Islet precursor cell (in vitro differentiated cells): ENCODE data around the gene CPNE4.

Experiments
- DNase-seq: peaks from one replicate; pipeline ENCODE4 v3.0.0-alpha.2; 2018

The CPNE4 gene

DNA sequence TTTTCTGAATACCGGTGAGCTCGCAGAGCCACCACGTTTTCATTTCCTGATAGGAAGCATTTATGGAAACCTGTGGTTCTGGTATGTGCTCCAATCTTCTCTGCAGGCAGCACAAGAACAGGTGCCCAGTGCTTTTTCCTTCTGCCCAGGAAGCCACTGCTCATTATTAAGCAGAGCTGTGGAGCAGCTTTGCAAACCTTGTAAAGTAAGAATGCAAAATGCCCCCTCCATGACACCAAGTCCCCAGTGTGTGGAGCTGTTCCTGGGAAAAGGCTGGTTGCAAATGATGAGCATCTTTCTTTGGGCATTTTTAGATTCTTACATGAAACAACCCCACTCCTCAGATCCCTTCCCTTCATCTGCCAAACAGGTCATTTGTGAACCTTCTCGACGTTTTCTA lies 466.4 kb downstream of the CPNE4 start:
- peak; percentile 59 for DNase-seq

DNA sequence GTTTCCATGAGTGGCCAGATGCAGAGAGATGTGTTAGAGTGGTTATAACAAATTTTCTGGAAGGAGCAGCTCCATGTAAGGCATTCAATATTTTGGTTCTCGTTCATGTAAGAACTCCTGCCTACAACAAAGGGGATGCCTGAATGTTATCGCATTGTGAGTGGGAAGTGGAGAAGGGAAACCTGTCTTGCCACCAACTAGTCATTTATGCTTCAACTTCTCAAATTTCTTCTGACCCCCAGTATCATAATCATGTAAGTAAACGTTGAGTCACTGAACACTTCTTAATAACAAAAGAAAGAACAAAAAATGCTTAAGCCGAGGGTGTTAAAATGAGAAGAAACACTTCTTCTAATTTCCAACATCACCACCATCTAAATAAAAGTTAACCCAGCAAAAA lies 470.0 kb downstream of the CPNE4 start:
- no peak for DNase-seq

DNA sequence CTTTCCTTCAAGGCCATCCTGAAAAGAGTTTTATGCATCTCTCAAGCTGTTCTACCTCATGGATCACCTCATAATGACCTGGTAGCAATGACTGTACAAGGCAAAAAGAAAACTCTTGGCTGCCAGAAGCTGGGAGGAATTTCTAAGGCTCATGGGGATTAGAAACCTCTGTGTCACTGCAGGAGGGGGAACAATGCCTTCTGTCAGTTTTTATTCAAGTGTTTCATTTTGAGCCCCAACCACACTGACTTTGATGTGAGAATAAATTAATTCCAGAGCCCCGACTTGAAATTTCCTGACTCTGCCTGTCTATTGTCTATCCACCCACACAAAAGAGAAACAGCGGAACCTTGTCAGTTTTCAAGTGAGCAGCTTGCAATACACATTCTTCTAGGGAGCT lies 473.3 kb downstream of the CPNE4 start:
- no peak for DNase-seq

DNA sequence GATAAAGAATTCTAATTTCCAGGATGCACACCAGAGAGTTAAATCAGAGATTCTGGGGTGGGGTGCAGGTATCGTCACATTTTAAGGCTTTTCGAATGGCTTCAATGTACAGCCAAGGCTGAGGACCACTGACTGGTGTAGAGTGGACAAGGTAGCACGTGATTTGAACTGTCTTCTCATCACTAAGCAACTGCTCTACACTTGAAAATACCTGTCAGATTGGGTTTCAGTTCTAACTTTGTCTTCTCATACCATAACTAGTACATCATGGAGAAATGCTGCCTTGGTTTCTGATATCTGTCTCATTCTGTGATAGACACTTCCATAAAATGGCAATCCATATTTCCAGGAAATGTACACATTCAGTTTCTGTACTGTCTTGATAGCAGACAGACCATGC lies 474.0 kb downstream of the CPNE4 start:
- DNase-seq: no peak

DNA sequence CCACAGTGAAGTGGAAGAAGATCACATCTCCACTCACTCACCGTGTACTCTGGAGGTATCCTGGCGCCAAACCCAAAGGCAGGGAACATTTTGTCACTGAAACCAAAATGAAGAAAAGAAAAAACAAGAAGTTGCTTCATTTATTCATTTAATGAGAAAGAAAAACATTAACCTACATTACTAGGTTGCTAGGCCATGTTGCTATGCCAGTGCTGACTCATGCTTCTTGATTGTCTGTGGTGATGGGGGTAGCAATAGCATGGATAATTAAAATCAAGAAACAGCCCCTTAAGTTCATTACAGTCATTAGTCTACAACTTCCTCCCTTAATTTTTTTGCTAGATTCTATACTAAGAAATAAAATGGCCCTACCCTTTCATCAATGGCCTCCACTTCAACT lies 479.4 kb downstream of the CPNE4 start:
- no peak for DNase-seq

DNA sequence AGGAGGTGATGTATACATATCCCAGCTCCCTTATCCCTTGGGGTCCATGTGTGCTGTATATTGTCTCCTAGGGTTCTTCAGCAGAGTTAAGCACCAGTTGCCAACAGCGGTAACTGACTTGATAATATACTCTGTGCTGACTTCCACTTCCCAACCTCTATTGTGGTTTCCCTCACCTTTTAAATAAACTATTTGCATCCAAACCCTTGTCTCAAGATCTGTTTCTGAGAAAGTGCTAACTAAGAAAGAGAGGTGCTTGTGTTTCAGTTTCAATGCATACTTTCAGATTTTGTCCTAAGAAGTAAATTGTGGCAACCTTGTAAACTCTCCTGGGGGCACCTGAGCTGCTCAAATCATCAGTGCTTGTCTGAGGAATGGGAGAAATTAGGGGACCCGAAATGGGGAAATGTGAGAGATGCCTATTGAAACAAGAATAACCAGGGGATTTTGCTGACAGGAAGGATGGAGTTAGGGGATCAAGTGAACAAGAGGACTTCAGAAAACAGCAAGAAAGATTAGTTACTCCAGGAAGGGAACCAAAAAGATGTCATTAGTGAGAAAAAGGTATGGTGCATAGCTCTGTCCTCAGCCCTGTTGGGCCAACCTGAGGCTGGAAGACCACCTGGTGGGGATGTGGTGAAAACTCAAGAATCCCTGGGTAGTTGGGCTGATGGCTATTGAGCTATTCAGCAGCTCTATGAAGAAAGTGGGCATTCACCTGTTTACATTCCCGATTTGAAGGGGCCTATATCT lies 481.1 kb downstream of the CPNE4 start:
- no peak for DNase-seq

DNA sequence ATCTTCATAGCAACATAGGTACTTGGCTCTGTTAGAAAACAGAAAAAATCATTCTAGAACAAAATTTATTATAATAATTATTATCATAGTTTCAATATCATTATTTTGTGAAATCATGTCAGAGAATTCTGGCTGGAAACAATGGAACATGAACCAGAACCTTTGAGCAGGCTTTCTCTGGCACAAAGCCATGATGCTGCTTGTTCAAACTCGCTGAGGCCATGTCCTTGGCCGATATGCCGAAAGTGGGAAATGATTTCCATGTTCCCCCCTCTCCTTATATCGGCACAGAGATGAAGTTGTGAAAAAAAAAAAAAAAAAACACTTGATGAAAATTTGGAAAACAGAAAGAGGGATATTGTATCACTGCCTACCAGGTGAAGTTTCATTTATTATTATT lies 483.1 kb downstream of the CPNE4 start:
- DNase-seq: no peak

DNA sequence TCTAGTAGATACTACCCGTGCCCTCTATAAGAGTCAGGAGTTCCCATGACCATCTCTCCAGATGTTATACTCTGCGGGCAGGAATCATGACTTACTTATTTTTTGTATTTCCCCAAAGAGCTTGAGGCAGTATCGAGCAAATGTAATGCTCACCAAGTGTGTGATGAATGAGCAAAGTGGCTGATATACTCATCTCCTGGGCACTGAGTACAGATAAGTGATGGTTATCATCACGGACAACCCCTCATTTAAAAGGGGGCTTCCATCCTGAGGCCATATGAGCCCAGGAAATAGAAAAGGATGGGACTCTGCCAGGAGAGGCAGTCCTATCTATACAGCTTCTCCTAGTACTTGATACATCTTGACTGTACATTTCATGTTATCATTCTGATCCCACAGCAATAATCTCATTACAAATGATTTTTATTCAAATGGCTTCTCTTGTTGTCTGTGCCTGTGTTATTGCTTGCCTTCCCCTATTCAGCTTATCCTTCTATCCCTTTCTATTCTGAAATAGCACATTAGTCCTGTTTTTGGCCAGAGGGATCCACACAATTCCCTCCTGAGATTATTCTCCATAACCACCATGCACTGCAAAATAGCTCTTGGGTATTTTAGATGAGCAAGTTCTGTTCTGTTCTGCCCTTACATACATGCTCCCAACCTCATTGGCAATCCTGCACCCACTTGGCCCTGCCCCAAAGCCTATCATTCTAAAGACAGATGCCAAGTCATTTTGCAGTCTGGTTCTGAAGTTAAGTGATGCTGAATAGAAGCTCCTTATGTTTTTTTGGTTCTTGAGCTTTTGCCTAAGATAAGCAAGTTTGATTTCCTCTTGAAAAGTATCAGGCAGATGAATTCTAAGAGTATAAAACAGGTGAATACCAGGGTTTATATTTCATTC lies 484.0 kb downstream of the CPNE4 start:
- DNase-seq: no peak

DNA sequence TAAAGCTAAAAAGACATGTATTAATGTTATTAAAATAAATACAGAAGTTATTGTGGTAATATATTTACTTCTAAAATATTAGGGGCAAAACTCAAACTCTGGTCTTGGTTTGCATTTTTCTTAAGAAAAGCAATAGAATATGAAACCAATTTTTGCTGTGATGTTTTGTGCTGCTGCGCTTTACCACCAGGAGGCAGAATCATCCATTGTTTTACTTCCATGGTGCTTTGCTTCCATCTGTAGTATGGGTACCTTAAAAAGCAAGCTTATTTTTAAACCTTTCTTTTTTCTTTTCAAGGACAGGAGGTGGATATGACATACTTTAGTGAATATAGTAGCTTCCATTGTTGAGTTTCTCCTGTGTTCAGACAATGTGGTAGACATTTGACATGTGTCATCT lies 485.5 kb downstream of the CPNE4 start:
- no peak for DNase-seq

DNA sequence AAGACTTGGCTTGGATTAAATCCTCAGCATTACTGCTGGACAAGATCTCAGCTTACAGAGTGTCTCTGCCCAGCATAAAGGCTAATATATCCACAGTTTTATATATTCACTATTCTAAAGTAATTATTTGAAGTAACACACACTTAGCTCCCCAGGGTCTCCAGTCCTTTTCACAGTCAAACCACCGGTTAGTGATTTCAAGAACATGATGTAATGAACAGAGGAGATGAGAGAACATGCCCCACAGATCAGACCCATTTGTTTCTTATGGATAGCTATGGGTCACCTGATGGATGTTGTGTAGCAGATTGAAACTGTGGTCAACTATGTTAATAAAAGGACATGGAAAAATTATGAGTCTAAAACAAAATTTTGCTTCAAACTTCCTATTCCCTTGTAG lies 487.2 kb downstream of the CPNE4 start:
- no peak for DNase-seq

DNA sequence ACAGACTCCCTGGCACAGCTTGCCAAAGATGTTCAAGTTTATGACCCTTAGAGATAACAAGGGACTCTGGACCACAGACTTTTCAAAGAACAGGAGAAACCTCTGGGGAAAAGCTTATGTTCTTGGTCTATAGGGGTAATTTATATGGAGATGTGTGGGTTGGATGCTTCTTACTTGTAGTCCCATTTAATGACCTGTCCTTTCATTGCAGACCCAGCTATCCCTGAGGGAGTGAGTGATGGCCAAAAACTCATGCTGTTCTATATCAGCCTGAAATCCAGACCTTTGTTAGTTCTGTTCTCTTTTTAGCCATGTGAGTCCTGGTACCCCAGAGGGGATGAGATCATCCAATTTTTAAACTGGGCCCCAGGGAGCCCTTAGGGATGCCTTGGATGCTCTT lies 488.4 kb downstream of the CPNE4 start:
- no peak for DNase-seq

DNA sequence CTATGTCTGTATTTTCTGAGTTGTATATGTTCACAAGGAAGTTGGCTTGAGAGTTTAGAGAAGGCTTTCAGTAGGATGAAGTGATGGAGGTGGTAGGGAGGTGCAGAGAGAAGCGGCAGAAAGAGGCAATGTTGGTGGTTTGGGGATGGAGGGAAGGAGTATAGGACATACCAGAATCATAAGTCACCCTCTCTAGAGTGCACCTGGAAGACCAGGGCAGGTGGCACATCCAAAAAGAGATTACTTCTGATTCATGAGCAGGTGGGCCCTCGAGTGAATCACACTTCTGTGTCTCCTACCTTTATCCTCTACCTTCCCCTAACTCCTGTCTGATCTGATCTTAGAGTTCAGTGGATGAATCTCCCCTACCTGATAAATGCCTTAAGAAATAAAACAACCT lies 490.3 kb downstream of the CPNE4 start:
- no peak for DNase-seq

DNA sequence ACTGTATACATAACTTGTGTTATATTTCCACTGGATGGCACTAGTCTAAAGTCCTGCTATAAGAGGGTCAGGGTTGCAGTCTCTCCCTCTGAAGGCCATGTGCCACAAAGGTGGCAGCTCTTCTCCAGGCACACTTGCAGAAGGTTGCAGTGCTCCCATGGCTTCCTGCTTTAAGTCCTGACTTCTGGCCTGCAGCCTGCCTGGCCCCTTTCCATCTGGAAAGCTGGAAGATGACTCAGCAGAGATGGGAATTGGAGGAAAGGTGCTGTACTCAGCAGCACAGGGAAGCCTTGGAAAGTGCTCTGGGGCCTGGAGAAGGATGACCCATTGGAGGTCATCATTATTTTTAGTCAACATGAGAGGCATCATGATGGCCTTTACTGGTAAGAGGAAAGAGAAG lies 491.1 kb downstream of the CPNE4 start:
- DNase-seq: peak; percentile 86

DNA sequence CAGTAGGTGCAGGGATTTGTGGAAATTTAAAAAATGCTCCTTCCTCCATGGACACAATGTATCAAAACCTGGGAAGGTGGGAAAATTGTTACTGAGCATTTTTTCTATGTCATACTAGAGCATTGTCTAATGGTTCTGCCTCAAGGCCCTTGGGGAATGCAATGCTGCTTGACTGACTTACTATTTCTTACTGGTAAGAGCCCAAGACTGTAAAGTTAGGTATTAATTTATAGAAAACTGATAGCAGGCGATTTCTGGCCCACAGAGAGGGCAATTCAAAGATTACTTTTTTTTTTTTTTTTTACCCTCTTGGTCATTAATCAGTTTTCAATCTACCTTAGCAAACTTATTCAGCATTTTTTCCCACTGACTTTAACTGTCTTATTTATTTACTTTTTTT lies 493.5 kb downstream of the CPNE4 start:
- DNase-seq: no peak

DNA sequence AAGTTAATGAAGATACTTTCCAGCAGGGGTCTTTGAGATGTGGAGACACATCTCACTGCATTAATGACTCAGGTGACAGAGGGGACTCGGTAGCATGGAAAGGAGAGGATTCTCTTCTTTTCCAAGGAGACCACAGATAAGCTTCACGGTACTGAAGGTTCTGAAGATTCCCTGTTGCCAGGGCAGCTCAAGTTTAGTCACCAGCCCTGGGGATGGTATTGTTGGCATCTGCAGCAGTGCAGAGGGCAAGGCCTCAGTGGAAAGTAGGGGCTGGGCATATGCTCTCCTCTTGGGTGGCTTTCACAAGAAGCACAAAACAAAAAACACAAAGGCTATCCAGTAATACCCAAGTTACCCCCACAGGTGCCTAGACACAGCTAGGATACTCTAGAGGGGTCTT lies 494.0 kb downstream of the CPNE4 start:
- DNase-seq: no peak

DNA sequence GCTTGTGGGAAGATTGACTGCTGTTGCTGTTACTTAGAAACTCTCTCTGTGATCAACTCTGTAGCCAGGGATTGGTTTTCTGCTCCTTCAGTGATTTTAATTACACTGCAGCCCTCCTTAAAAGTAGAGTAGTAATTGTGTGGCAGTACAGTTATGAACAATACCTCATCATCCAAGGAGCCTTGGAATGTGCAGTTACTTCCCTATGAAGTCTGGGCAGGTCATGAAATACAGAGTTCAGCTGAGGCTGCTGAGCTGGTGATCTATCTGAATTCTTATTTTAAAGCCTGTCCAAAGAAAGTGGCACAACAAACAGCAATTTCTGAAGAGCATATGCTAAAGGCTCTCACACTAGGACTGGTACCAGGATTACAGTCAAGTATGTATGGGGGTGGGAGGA lies 494.7 kb downstream of the CPNE4 start:
- DNase-seq: no peak

DNA sequence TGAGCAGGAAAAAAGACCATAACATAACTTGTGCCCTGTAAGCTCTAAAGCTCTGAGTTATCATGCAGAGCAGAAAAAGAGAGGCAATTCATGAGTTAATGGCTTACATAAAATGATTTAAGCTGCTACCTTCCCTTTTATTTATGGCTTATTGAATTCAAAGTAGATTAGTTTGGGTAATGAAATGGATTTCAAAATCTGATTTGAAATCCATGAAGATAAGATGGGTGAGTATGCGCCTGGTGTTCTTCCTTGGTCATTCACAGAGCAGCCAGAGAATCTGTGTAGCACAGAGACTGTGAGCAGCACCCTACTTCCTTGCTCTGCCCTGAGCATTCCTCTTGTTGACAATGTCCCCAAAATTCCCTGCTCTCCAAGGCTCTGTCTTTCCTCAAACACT lies 495.8 kb downstream of the CPNE4 start:
- DNase-seq: no peak

DNA sequence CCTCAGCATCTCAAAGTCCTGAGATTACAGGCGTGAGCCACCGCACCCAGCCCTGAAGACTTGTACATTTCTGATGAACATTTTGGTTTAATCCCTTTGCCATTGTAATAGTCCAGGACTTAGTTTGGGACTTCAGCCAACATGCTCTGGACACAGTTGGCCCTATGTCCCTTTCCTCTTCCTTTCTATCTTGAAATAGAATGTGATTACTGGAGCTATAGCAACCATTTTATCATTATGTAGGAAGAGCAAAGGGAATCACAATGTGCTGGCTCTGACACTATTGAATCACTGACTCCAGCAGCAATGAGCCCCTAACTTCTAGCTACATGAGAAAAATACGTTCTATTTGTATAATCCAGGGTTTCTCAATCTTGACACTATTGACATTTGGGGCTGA lies 497.3 kb downstream of the CPNE4 start:
- no peak for DNase-seq

DNA sequence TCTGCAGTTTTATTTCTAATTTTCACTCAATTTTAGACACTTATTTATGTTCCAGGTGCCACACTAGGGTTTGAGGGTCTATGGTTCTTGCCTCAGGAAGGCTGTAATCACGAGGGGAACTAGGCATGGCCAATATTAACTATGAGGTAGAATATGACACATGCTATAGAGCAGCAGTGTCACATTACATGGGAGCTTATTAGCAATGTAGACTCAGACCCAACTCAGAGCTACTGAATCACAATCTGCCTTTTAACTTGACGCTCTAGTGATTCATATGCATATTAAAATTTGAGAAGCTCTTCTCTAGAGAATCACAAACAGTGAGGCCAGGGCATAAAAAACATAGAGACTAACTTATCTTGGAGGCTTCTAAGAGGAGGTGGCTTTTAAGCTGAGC lies 499.2 kb downstream of the CPNE4 start:
- no peak for DNase-seq

DNA sequence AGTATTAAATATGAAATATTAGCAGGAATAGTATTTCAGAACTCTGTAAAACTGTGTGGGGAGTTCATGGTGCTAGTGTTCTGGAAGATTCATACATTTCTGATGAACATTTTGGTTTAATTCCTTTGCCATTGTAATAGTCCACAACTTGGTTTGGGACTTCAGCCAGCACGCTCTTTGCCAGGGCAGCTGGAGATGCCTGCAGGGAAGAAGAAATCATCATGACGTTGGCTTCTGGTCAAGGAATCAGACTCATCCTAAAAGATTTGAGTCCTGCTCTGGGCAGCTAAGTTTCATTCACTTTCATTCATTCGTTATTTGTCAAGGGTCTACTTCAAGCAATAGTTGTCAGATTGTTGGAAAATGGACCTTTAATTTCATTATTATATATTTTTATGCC lies 499.7 kb downstream of the CPNE4 start:
- DNase-seq: no peak

DNA sequence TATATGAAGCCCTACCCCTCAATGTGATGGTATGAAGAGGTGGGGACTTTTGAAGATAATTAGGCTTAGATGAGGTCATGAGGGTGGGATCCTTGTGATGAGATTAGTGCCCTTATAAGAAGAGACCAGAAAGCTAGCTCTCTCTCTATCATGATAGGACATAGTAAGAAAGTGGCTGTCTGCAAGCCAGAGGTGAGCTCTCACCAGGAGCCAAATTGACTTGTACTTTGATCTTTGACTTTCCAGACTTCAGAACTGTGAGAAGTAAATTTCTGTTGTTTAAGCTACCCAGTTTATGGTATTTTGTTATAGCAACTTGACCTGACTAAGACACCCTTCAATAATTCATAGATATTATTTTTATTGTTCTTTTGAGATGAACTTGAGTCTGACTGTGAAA lies 502.2 kb downstream of the CPNE4 start:
- no peak for DNase-seq

DNA sequence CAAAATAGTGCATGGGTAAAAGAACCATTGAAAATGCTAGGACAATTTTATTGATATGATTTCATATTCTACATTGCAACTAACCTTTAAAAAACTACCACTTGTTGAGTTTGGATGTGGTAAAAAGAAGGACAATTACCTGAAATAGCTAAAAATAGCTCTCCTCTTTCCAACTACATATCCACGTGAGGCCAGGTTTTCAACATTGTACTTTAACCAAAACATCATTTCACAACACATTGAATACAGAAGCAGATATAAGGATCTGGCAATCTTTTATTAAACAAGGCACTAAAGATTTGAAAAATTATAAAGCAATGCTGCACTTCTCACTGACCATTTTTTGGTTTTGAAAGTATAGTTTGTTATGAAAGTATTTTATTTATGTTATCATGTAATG lies 504.0 kb downstream of the CPNE4 start:
- DNase-seq: no peak

DNA sequence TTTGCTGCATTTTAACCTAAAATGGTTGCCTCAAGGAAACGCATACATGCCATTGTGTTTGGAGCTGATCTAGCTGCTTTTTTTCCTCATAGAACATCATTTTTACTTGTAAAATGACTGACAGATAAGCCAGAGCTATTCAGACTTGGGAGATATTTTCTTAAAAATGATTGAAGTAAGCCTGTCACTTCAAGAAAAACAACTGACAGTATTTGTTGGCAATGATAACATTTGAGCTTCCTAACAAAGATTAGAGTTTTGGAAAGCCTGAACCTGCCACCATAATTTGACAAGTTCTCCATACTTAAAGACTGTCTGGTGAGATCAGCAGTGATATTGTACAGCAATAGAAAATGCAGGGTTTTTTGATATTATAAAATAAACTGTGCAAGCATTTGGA lies 504.4 kb downstream of the CPNE4 start:
- DNase-seq: no peak

DNA sequence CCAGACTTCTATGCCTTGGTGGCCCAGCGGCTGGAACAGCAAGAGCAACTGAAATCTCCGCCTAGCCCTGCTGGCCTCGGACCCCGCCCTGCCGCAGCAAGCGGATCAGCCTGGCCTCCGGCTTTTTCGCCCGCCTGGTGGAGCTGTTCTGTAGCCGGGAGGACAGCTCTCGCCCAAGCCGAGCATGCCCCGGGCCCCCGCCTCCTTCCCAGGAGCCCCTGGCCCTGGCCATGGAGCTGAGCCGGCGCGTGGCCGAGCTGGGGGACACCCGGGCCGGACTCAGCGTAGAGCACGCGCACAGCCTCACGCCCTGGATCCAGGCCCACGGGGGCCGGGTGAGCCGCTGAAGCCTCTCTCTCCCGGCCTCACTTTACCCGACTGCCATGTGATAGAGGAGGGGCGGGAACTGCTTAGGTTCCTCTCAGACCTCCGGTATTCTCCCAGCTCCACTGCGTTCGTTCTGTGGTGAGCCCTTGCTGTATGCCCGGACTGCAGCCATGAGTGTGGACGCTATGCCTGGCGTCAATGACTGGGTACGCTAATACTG lies 507.9 kb downstream of the CPNE4 start:
- DNase-seq: peak; percentile 94
